ENCODE results near the gene EYS.
"Not testable (repeated sequence)": the region's sequence is repeated elsewhere in the genome, so short reads cannot be mapped to it uniquely, and the experiment has no call there.

Gene EYS

DNA sequence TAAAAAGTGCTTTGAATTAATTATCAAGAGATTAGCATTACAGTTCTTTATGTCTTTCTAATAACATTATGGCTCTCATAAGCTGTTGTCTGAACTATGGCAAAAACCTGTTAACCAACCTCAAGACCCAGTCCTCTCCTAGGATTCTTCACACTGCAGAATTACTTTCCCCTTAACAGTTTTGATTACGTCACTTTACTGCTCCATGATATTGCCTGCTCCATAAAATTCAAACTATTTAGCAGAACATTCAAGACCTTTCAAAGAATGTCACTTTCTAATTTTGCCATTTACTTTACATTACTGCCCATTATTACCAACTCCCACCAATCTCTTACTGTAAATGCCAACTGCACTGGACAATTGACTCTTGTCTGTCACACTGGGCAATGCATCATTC, 1227.9 kb downstream of the EYS start:
- Histone ChIP-seq H3K9me2 (replicated peaks; ENCODE audit: control insufficient read depth, low read length) (no peaks in the 10 kb centered on the region), H3K4me1 (ENCODE audit: control insufficient read depth, low read length) (no peaks in the 10 kb centered on the region), H4K20me1 (ENCODE audit: control insufficient read depth, insufficient read depth, low read depth, low read length) (no peaks in the 10 kb centered on the region), H3K27ac (ENCODE audit: low read depth, low read length) (no peak overlapping the region), H3K27me3 (ENCODE audit: control insufficient read depth, low read length) (no peaks in the 10 kb centered on the region), H3K4me2 (ENCODE audit: low read length) (no peak overlapping the region), H3K36me3 (ENCODE audit: control insufficient read depth, low read length) (no peaks in the 10 kb centered on the region), H3K9me3 (ENCODE audit: control insufficient read depth, insufficient read depth, low read length) (no peaks in the 10 kb centered on the region), H3K4me3 (ENCODE audit: low read length) (no peak overlapping the region), H3F3A (ENCODE audit: control insufficient read depth, insufficient read depth) (no peaks in the 10 kb centered on the region), H3K79me2 (ENCODE audit: control insufficient read depth, low read length) (no peaks in the 10 kb centered on the region)
- no peak for TF ChIP-seq EZH2phosphoT487 (IDR thresholded peaks at IDR 0.05; ENCODE audit: borderline replicate concordance, low read length)
- TF ChIP-seq, protein P1, sequence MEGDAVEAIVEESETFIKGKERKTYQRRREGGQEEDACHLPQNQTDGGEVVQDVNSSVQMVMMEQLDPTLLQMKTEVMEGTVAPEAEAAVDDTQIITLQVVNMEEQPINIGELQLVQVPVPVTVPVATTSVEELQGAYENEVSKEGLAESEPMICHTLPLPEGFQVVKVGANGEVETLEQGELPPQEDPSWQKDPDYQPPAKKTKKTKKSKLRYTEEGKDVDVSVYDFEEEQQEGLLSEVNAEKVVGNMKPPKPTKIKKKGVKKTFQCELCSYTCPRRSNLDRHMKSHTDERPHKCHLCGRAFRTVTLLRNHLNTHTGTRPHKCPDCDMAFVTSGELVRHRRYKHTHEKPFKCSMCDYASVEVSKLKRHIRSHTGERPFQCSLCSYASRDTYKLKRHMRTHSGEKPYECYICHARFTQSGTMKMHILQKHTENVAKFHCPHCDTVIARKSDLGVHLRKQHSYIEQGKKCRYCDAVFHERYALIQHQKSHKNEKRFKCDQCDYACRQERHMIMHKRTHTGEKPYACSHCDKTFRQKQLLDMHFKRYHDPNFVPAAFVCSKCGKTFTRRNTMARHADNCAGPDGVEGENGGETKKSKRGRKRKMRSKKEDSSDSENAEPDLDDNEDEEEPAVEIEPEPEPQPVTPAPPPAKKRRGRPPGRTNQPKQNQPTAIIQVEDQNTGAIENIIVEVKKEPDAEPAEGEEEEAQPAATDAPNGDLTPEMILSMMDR (IDR thresholded peaks at IDR 0.05; ENCODE audit: low read depth, low read length, poor library complexity, severe bottlenecking) = no peak

DNA sequence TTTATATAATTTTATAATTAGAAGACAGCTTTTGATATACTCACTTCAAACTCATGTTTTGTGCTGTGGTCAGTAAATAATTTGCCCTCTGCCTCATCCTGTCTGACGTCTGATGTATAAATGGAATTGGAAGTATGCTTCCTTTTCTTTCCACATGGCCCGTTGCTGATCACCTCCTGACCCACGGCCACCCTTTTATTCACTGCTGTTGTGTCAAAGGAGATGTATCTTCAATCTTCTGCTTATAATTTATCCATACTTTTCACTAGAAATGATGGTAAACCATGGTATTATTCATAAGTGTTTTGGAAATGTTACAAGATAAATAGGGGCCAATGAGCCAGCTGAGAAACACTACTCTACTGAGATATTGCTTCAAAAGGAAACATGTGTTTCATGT, 1229.6 kb downstream of the EYS start:
- no peaks in the 10 kb centered on the region for H3K4me1 ChIP-seq (ENCODE audit: control insufficient read depth, low read length)
- H3F3A ChIP-seq (ENCODE audit: control insufficient read depth, insufficient read depth) = no peaks in the 10 kb centered on the region
- H3K36me3 ChIP-seq (ENCODE audit: control insufficient read depth, low read length) = no peaks in the 10 kb centered on the region
- no peaks in the 10 kb centered on the region for H3K9me3 ChIP-seq (ENCODE audit: control insufficient read depth, insufficient read depth, low read length)
- no peaks in the 10 kb centered on the region for H4K20me1 ChIP-seq (ENCODE audit: control insufficient read depth, insufficient read depth, low read depth, low read length)
- no peak overlapping the region for H3K4me2 ChIP-seq (ENCODE audit: low read length)
- H3K27me3 ChIP-seq (ENCODE audit: control insufficient read depth, low read length) = no peaks in the 10 kb centered on the region
- no peak overlapping the region for H3K4me3 ChIP-seq (ENCODE audit: low read length)
- H3K9me2 ChIP-seq (replicated peaks; ENCODE audit: control insufficient read depth, low read length) = no peaks in the 10 kb centered on the region
- no peak overlapping the region for H3K27ac ChIP-seq (ENCODE audit: low read depth, low read length)
- no peaks in the 10 kb centered on the region for H3K79me2 ChIP-seq (ENCODE audit: control insufficient read depth, low read length)
- TF ChIP-seq, protein P1 (IDR thresholded peaks at IDR 0.05; ENCODE audit: low read depth, low read length, poor library complexity, severe bottlenecking) = no peak
- TF ChIP-seq EZH2phosphoT487 (IDR thresholded peaks at IDR 0.05; ENCODE audit: borderline replicate concordance, low read length) = no peak

DNA sequence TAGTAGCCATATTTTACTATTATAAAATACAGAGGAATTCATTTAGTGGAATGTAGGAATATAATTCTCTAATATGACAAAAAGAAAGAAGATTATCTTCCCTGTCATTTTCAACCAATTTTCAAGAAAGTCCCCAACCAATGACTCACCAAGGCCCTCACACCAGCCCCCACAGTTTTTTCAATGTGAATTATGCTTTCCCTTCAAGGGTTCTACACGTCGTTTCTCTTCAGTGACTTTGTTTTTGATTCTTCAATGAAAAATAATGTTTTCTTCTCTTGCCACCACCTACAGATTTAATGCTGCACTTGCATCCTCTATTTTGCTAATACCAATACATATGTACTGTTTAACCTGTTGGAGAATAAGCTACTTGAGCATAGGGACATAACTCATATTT, 1230.1 kb downstream of the EYS start:
- H3K27me3 ChIP-seq (ENCODE audit: control insufficient read depth, low read length) = no peaks in the 10 kb centered on the region
- no peaks in the 10 kb centered on the region for H3K36me3 ChIP-seq (ENCODE audit: control insufficient read depth, low read length)
- no peaks in the 10 kb centered on the region for H3F3A ChIP-seq (ENCODE audit: control insufficient read depth, insufficient read depth)
- no peak overlapping the region for H3K4me2 ChIP-seq (ENCODE audit: low read length)
- no peaks in the 10 kb centered on the region for H3K79me2 ChIP-seq (ENCODE audit: control insufficient read depth, low read length)
- no peaks in the 10 kb centered on the region for H3K4me1 ChIP-seq (ENCODE audit: control insufficient read depth, low read length)
- H3K9me2 ChIP-seq (replicated peaks; ENCODE audit: control insufficient read depth, low read length) = no peaks in the 10 kb centered on the region
- TF ChIP-seq, protein P1 (IDR thresholded peaks at IDR 0.05; ENCODE audit: low read depth, low read length, poor library complexity, severe bottlenecking) = no peak
- TF ChIP-seq EZH2phosphoT487 (IDR thresholded peaks at IDR 0.05; ENCODE audit: borderline replicate concordance, low read length) = no peak
- H3K4me3 ChIP-seq (ENCODE audit: low read length) = no peak overlapping the region
- H4K20me1 ChIP-seq (ENCODE audit: control insufficient read depth, insufficient read depth, low read depth, low read length) = no peaks in the 10 kb centered on the region
- H3K9me3 ChIP-seq (ENCODE audit: control insufficient read depth, insufficient read depth, low read length) = no peaks in the 10 kb centered on the region
- no peak overlapping the region for H3K27ac ChIP-seq (ENCODE audit: low read depth, low read length)

DNA sequence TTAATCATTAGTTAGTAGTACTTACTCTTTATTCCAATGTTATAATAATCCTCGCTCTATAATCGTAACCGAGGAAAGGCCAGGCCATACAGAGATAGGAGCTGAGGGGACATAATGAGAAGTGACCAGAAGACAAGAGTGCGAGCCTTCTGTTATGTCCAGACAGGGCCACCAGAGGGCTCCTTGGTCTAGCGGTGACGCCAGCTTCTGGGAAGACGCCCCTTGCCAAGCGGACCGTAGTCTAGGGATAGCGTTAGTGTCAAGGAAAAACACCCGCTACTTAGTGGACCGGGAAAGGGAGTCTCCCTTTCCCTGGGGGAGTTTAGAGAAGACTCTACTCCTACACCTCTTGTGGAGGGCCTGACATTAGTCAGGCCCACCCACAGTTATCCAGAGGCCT, 1237.6 kb downstream of the EYS start:
- H3K4me2 ChIP-seq (ENCODE audit: low read length); H3K36me3 ChIP-seq (ENCODE audit: control insufficient read depth, low read length); H3F3A ChIP-seq (ENCODE audit: control insufficient read depth, insufficient read depth); H4K20me1 ChIP-seq (ENCODE audit: control insufficient read depth, insufficient read depth, low read depth, low read length); H3K27me3 ChIP-seq (ENCODE audit: control insufficient read depth, low read length); H3K9me2 ChIP-seq (replicated peaks; ENCODE audit: control insufficient read depth, low read length); H3K4me1 ChIP-seq (ENCODE audit: control insufficient read depth, low read length); H3K9me3 ChIP-seq (ENCODE audit: control insufficient read depth, insufficient read depth, low read length); H3K27ac ChIP-seq (ENCODE audit: low read depth, low read length); H3K79me2 ChIP-seq (ENCODE audit: control insufficient read depth, low read length); H3K4me3 ChIP-seq (ENCODE audit: low read length): not testable (repeated sequence)
